PC-3 (cell line): ENCODE results near the gene CA10. TPM values are rescaled to one million over a fixed set of nuclear protein-coding genes. Genes with fewer than 3 reads are reported as not detected.

Experiments used
- ATAC-seq: fragments of 200-7000 bp; cut with Tn5 transposase; 2 replicates; pipeline ENCODE4 v1.9.1; 2020; ENCODE audit warnings: mild to moderate bottlenecking, moderate library complexity
- BruUV-seq: library from RNA; stranded (reverse); fragments of 400-500 nt; replicated peaks from 2 replicates; lab custom pipeline; 2021; lab: Mats Ljungman, UMichigan
- CTCF ChIA-PET: fragments of 300-600 bp; sonication (Branson Sonifier 250); formaldehyde crosslinking; loops from one replicate; lab custom pipeline; 2022; ENCODE audit warnings: antibody characterized with exemption; lab: Charles Lee
- POLR2A ChIA-PET: fragments of 300-600 bp; sonication (Branson Sonifier 250); formaldehyde crosslinking; loops from one replicate; lab custom pipeline; 2022; ENCODE audit warnings: antibody characterized with exemption; ENCODE audit not compliant: unreplicated experiment; lab: Charles Lee
- DNase-seq: peaks from one replicate; pipeline ENCODE4 v3.0.0-alpha.2; 2015
- H2AFZ ChIP-seq: fragments of 300-600 bp; sonication (generic); 2 replicates; pipeline ENCODE4 v1.6.0; 2016; ENCODE audit warnings: antibody characterized with exemption, low read length
- H3F3A ChIP-seq: fragments of 300-600 bp; sonication (generic); one replicate; pipeline ENCODE4 v1.6.0; 2017; ENCODE audit warnings: antibody characterized with exemption, low read length, control low read depth, mild to moderate bottlenecking; ENCODE audit not compliant: unreplicated experiment
- H3K27ac ChIP-seq: fragments of 300-600 bp; sonication (generic); 2 replicates; pipeline ENCODE4 v1.5.1; 2016; ENCODE audit warnings: mild to moderate bottlenecking, low read length
- H3K27me3 ChIP-seq: fragments of 300-600 bp; sonication (generic); 2 replicates; pipeline ENCODE4 v1.6.1; 2016; ENCODE audit warnings: low read length, mixed read lengths
- H3K36me3 ChIP-seq: fragments of 300-600 bp; sonication (generic); 2 replicates; pipeline ENCODE4 v1.6.1; 2016; ENCODE audit warnings: low read depth, mixed run types, low read length, mixed read lengths
- H3K4me1 ChIP-seq: fragments of 300-600 bp; sonication (generic); 2 replicates; pipeline ENCODE4 v1.5.1; 2016; ENCODE audit warnings: low read length; ENCODE audit not compliant: insufficient read depth
- H3K4me2 ChIP-seq: fragments of 300-600 bp; sonication (generic); 2 replicates; pipeline ENCODE4 v1.6.0; 2016; ENCODE audit warnings: low read length
- H3K4me3 ChIP-seq: fragments of 300-600 bp; sonication (generic); 2 replicates; pipeline ENCODE4 v1.5.1; 2016; ENCODE audit warnings: mild to moderate bottlenecking, low read length, mixed read lengths
- H3K79me2 ChIP-seq: fragments of 300-600 bp; sonication (generic); 2 replicates; pipeline ENCODE4 v1.6.1; 2017; ENCODE audit warnings: low read length, mixed read lengths
- H3K9ac ChIP-seq: fragments of 300-600 bp; sonication (generic); 2 replicates; pipeline ENCODE4 v1.6.0; 2016; ENCODE audit warnings: mild to moderate bottlenecking, low read length
- H3K9me2 ChIP-seq: fragments of 300-600 bp; sonication (generic); replicated peaks from 2 replicates; pipeline ENCODE4 v1.6.1; 2016; ENCODE audit warnings: mixed run types, low read length, mixed read lengths
- H3K9me3 ChIP-seq: fragments of 300-600 bp; sonication (generic); 2 replicates; pipeline ENCODE4 v1.6.1; 2016; ENCODE audit warnings: low read length, mixed read lengths
- H4K20me1 ChIP-seq: fragments of 300-600 bp; sonication (generic); 2 replicates; pipeline ENCODE4 v1.6.1; 2016; ENCODE audit warnings: low read length, mixed read lengths
- EZH2 ChIP-seq: fragments of 300-600 bp; sonication (generic); IDR thresholded peaks from one replicate; pipeline ENCODE4 v1.6.1; 2017; ENCODE audit warnings: antibody characterized with exemption, mild to moderate bottlenecking, low read length; ENCODE audit not compliant: unreplicated experiment
- EZH2phosphoT487 ChIP-seq: fragments of 300-600 bp; sonication (generic); IDR thresholded peaks from 2 replicates; pipeline ENCODE4 v1.6.1; 2018; ENCODE audit warnings: mild to moderate bottlenecking, antibody characterized with exemption, low read length, borderline replicate concordance
- intact Hi-C: fragments of 100-400 bp; cut with micrococcal nuclease; formaldehyde crosslinking; loops from 2 replicates; pipeline ENCODE4 v1.9.0; 2023
- total RNA-seq: library from RNA; depleted of rRNA; stranded (reverse); fragments of >200 nt; gene quantifications from 2 replicates; pipeline ENCODE4 v1.2.3, GENCODE V29; 2014
- TF ChIP-seq, protein P1 (sequence below): fragments of 300-600 bp; sonication (generic); conservative IDR thresholded peaks from 2 replicates; pipeline ENCODE4 v1.5.1; 2017; ENCODE audit warnings: antibody characterized with exemption, low read depth, mild to moderate bottlenecking, low read length

Gene CA10
- total RNA-seq, 1 experiment from 2014 or later, result not detected

GRCh38 chr17:51909971-51910370 is 248.5 kb downstream of the CA10 start:
- H3K9ac ChIP-seq, result no peak overlapping the region
- no TSS peak for BruUV-seq
- ChIA-PET CTCF (no interaction called here), POLR2A (no interaction called here)
- H3K27me3 ChIP-seq, result peaks cover 44% of the 10 kb centered on the region
- no peak overlapping the region for H3K4me2 ChIP-seq
- H3K27ac ChIP-seq, result no peak overlapping the region
- no peaks in the 10 kb centered on the region for H3K79me2 ChIP-seq
- DNase-seq, result no peak
- intact Hi-C loops, result no loop called here
- no peaks in the 10 kb centered on the region for H3K36me3 ChIP-seq
- no peaks in the 10 kb centered on the region for H3F3A ChIP-seq
- TF ChIP-seq EZH2, result no peak
- TF ChIP-seq EZH2phosphoT487, result no peak
- TF ChIP-seq, protein P1, sequence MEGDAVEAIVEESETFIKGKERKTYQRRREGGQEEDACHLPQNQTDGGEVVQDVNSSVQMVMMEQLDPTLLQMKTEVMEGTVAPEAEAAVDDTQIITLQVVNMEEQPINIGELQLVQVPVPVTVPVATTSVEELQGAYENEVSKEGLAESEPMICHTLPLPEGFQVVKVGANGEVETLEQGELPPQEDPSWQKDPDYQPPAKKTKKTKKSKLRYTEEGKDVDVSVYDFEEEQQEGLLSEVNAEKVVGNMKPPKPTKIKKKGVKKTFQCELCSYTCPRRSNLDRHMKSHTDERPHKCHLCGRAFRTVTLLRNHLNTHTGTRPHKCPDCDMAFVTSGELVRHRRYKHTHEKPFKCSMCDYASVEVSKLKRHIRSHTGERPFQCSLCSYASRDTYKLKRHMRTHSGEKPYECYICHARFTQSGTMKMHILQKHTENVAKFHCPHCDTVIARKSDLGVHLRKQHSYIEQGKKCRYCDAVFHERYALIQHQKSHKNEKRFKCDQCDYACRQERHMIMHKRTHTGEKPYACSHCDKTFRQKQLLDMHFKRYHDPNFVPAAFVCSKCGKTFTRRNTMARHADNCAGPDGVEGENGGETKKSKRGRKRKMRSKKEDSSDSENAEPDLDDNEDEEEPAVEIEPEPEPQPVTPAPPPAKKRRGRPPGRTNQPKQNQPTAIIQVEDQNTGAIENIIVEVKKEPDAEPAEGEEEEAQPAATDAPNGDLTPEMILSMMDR, result no peak
- no peak overlapping the region for H3K4me3 ChIP-seq
- no peaks in the 10 kb centered on the region for H3K9me3 ChIP-seq
- no peak overlapping the region for H2AFZ ChIP-seq
- H3K4me1 ChIP-seq, result no peaks in the 10 kb centered on the region
- ATAC-seq, result no peak
- no peaks in the 10 kb centered on the region for H3K9me2 ChIP-seq
- no peaks in the 10 kb centered on the region for H4K20me1 ChIP-seq

GRCh38 chr17:51908841-51909537 is 249.5 kb downstream of the CA10 start:
- H4K20me1 ChIP-seq, result no peaks in the 10 kb centered on the region
- intact Hi-C loops, result no loop called here
- no peaks in the 10 kb centered on the region for H3K9me3 ChIP-seq
- TF ChIP-seq EZH2 (no peak), EZH2phosphoT487 (no peak)
- H3K27ac ChIP-seq, result no peak overlapping the region
- no peaks in the 10 kb centered on the region for H3K4me1 ChIP-seq
- no peak overlapping the region for H2AFZ ChIP-seq
- no peak overlapping the region for H3K9ac ChIP-seq
- ChIA-PET CTCF (no interaction called here), POLR2A (no interaction called here)
- no peaks in the 10 kb centered on the region for H3K36me3 ChIP-seq
- DNase-seq (no peak), ATAC-seq (no peak)
- no peaks in the 10 kb centered on the region for H3K79me2 ChIP-seq
- no TSS peak for BruUV-seq
- H3K4me3 ChIP-seq, result no peak overlapping the region
- no peak overlapping the region for H3K4me2 ChIP-seq
- no peaks in the 10 kb centered on the region for H3K9me2 ChIP-seq
- H3F3A ChIP-seq, result no peaks in the 10 kb centered on the region
- peaks cover 44% of the 10 kb centered on the region for H3K27me3 ChIP-seq

GRCh38 chr17:51907041-51907440 is 251.5 kb downstream of the CA10 start:
- intact Hi-C loops, result no loop called here
- Histone ChIP-seq H2AFZ (no peak overlapping the region), H3K9ac (no peak overlapping the region), H3K9me2 (no peaks in the 10 kb centered on the region), H3K4me1 (no peaks in the 10 kb centered on the region), H3K27me3 (peaks cover 32% of the 10 kb centered on the region; the same call in 1 of the 2 replicates), H3K4me2 (no peak overlapping the region), H3F3A (no peaks in the 10 kb centered on the region), H3K79me2 (no peaks in the 10 kb centered on the region), H4K20me1 (no peaks in the 10 kb centered on the region), H3K9me3 (no peaks in the 10 kb centered on the region), H3K27ac (no peak overlapping the region), H3K4me3 (no peak overlapping the region), H3K36me3 (no peaks in the 10 kb centered on the region)
- BruUV-seq, result no TSS peak
- POLR2A ChIA-PET, result no interaction called here
- DNase-seq (no peak), ATAC-seq (no peak)
- CTCF ChIA-PET, result no interaction called here
- TF ChIP-seq, protein P1, result no peak
- TF ChIP-seq EZH2phosphoT487, result no peak
- TF ChIP-seq EZH2, result no peak
